HepG2 (cell line): Measurements from ENCODE around the gene MAP2K5. TPM values are rescaled to one million over a fixed set of nuclear protein-coding genes. Genes with fewer than 3 reads are reported as not detected.

Experiments
- CREM ChIP-seq, 2 experiments: sonication (generic) in 1 of 2; formaldehyde crosslinking in 1 of 2; IDR thresholded peaks; 2 replicates each; pipeline versions ENCODE4 v1.4.0 to v1.6.1; 2016 to 2020; ENCODE audit warnings: antibody characterized with exemption in 1 of 2, mild to moderate bottlenecking in 1 of 2, missing genetic modification reagents in 1 of 2
- DMTF1 ChIP-seq: sonication (generic); formaldehyde crosslinking; IDR thresholded peaks from 2 replicates; pipeline ENCODE4 v1.4.0; 2020; ENCODE audit warnings: mild to moderate bottlenecking, missing genetic modification reagents
- DPF2 ChIP-seq: sonication (generic); formaldehyde crosslinking; IDR thresholded peaks from 2 replicates; pipeline ENCODE4 v1.4.0; 2020; ENCODE audit warnings: mild to moderate bottlenecking, low read depth, missing genetic modification reagents, borderline replicate concordance
- EED ChIP-seq: sonication (generic); formaldehyde crosslinking; IDR thresholded peaks from 2 replicates; pipeline ENCODE4 v1.5.0; 2020; ENCODE audit warnings: mild to moderate bottlenecking, missing genetic modification reagents
- FLYWCH1 ChIP-seq: sonication (generic); formaldehyde crosslinking; IDR thresholded peaks from 2 replicates; pipeline ENCODE4 v1.8.1; 2023; ENCODE audit warnings: mild to moderate bottlenecking, missing genetic modification reagents
- HOXA3 ChIP-seq: sonication (generic); formaldehyde crosslinking; IDR thresholded peaks from 2 replicates; pipeline ENCODE4 v1.5.0; 2020; ENCODE audit warnings: missing genetic modification reagents
- TBL1XR1 ChIP-seq: fragments of 150-350 bp; IDR thresholded peaks from 2 replicates; pipeline ENCODE4 v1.6.1; 2014; ENCODE audit warnings: borderline replicate concordance, low read length; ENCODE audit not compliant: partially characterized antibody
- TFE3 ChIP-seq: IDR thresholded peaks from 2 replicates; pipeline ENCODE4 v1.6.1; 2016
- ZNF318 ChIP-seq: sonication (generic); formaldehyde crosslinking; IDR thresholded peaks from 2 replicates; pipeline ENCODE4 v1.4.0; 2020; ENCODE audit warnings: mild to moderate bottlenecking, missing genetic modification reagents
- ZNF503 ChIP-seq: sonication (generic); formaldehyde crosslinking; IDR thresholded peaks from 2 replicates; pipeline ENCODE4 v1.4.0; 2020; ENCODE audit warnings: missing genetic modification reagents
- ZSCAN20 ChIP-seq: sonication (generic); formaldehyde crosslinking; IDR thresholded peaks from 2 replicates; pipeline ENCODE4 v1.4.0; 2020; ENCODE audit warnings: missing genetic modification reagents, mild to moderate bottlenecking, borderline replicate concordance
- polyA plus RNA-seq, 8 experiments: library from polyadenylated mRNA; depleted of rRNA in 3 of 8; stranded (reverse) in 7 of 8; unstranded in 1 of 8; fragments of >200 nt; fragmentation: Illumina TruSeq in 4 of 8; extraction: Trizol in 4 of 8; gene quantifications; 2 replicates each; pipeline versions ENCODE4 v1.2.1 to v1.2.3, GENCODE V29; 2011 to 2016; ENCODE audit warnings: low read depth in 4 of 8, missing spikeins in 1 of 8, mixed read lengths in 1 of 8; ENCODE audit not compliant: insufficient read depth in 1 of 8
- total RNA-seq, 5 experiments: library from RNA; depleted of rRNA; stranded (reverse); fragments of >200 nt; fragmentation: Illumina TruSeq; extraction: Trizol; gene quantifications; 2 replicates each; pipeline ENCODE4 v1.2.3, GENCODE V29; 2016; ENCODE audit warnings: low read depth in 1 of 5

The MAP2K5 gene
- total and polyA plus RNA-seq, 2 of the 13 experiments (the other 11 are each of a cell fraction or from before 2014, with no cell fraction given): 4.0 to 4.3 TPM

GRCh38 chr15:67520321-67521028 is 22.0 kb upstream of the MAP2K5 start (continued):
- TF ChIP-seq ZNF318 (no peak), ZNF503 (CRISPR knock-in tag) (0 out of 2 replicates have a peak, but pooled peaks have one; percentile 10), CREM (IDR thresholded peaks at IDR 0.05) (0 out of 2 replicates have a peak, but pooled peaks have one; percentile 32), CREM (CRISPR knock-in tag; IDR thresholded peaks at IDR 0.05) (no peak), FLYWCH1 (no peak), TBL1XR1 (no peak), HOXA3 (no peak; the same call in 1 of the 2 replicates), DPF2 (CRISPR knock-in tag) (no peak), TFE3 (CRISPR knock-in tag) (peak; percentile 34; the same call in 1 of the 2 replicates), EED (CRISPR knock-in tag) (no peak), DMTF1 (peak; percentile 12; the same call in 1 of the 2 replicates), ZSCAN20 (CRISPR knock-in tag) (0 out of 2 replicates have a peak, but pooled peaks have one; percentile 19)
